Heart right ventricle (tissue), 16 donors: Measurements from ENCODE around the gene ZNRF2. TPM values are rescaled to one million over a fixed set of nuclear protein-coding genes. Genes with fewer than 3 reads are reported as not detected.

Experiments
- ATAC-seq, 8 donors: fragments of 200-7000 bp; cut with Tn5 transposase; one replicate each; pipeline ENCODE4 v1.9.1; 2020; ENCODE audit warnings: mild to moderate bottlenecking in 8 of 8, moderate library complexity in 8 of 8, moderate number of reproducible peaks in 1 of 8
- DNase-seq, 2 donors: peaks; one replicate each; pipeline ENCODE4 v3.0.0-alpha.2; 2020
- H3K27ac ChIP-seq, 10 donors: fragments of 200-600 bp; sonication (generic) in 2 of 10; one replicate each; pipeline versions ENCODE4 v1.5.0 to v1.8.0; 2020 to 2022; ENCODE audit warnings: mild to moderate bottlenecking in 3 of 10
- H3K27me3 ChIP-seq, 7 donors: fragments of 200-600 bp; one replicate each; pipeline ENCODE4 v1.8.0; 2021 to 2022; ENCODE audit warnings: mild to moderate bottlenecking in 2 of 7
- H3K36me3 ChIP-seq, 9 donors: fragments of 200-600 bp; sonication (generic) in 1 of 9; one replicate each; pipeline versions ENCODE4 v1.5.0 to v1.8.0; 2020 to 2022; ENCODE audit warnings: mild to moderate bottlenecking in 2 of 9
- H3K4me1 ChIP-seq, 9 donors: fragments of 200-600 bp; sonication (generic) in 1 of 9; one replicate each; pipeline versions ENCODE4 v1.5.0 to v1.8.0; 2020 to 2022; ENCODE audit warnings: mild to moderate bottlenecking in 4 of 9
- H3K4me3 ChIP-seq, 10 donors: fragments of 200-600 bp; sonication (generic) in 2 of 10; one replicate each; pipeline versions ENCODE4 v1.5.0 to v1.8.0; 2020 to 2022; ENCODE audit warnings: mild to moderate bottlenecking in 7 of 10, moderate library complexity in 2 of 10
- H3K9me3 ChIP-seq, 11 donors: fragments of 200-600 bp in 10 of 11; sonication (generic) in 2 of 11; one replicate each; pipeline versions ENCODE4 v1.5.0 to v1.8.0; 2013 to 2022; ENCODE audit warnings: mild to moderate bottlenecking in 2 of 11, control low read depth in 1 of 11, moderate library complexity in 1 of 11
- CTCF ChIP-seq, 9 donors: fragments of 200-600 bp; sonication (generic) in 2 of 9; IDR thresholded peaks; one replicate each; pipeline versions ENCODE4 v1.5.0 to v1.8.0; 2021 to 2022; ENCODE audit warnings: antibody characterized with exemption in 9 of 9, mild to moderate bottlenecking in 5 of 9, moderate library complexity in 1 of 9
- WGBS, 2 donors: extraction: QIAGEN DNeasy Blood & Tissue Kit; methylation state at CpG; one replicate each; pipeline ENCODE4 v1.1.7; 2013; ENCODE audit warnings: inconsistent platforms in 1 of 2; 5-methylcytosine and 5-hydroxymethylcytosine counted together
- intact Hi-C, 10 donors: fragments of 100-400 bp; cut with DNase I; formaldehyde crosslinking; loops; one replicate each; pipeline versions ENCODE4 v1.11.1 to v1.14.2; 2022
- polyA plus RNA-seq, 2 donors: library from polyadenylated mRNA; stranded (reverse); fragments of 200-250 nt; gene quantifications; one replicate each; pipeline ENCODE4 v1.2.3, GENCODE V29; 2013
- total RNA-seq, 10 donors: library from RNA; stranded (reverse); fragmentation: NEBNext Ultra II Directional in 3 of 10; extraction: Animal tissue kit (Norgen Biotek cat#: 25700) in 3 of 10; gene quantifications; one replicate each; pipeline versions ENCODE4 v1.2.1 to v1.2.4, GENCODE V29; 2021 to 2023
- donor health status: Arrhythmogenic right ventricular cardiomyopathy.
- donor health status: ischemic (EF 13 %, LVEDD 7.1; RV severe dilation, severe dysfunction).
- donor health status: healthy with polysubstance abuse.
- donor health status: DM: no; HTN: yes; CAD: no.
- donor health status: DM: no; HTN: no; CAD: no.
- donor health status: ischemic (EF 25% LVEDD 6.9; RV normal size, moderate dysfunction).
- donor health status: ischemic (EF 25% LVEDD 5.7; RV mildly dilated, moderate dysfunction).
- donor health status: healthy.
- donor health status: DM: yes; HTN: yes; CAD: no.
- donor health status: Ischemic cardiomyopathy.
- donor health status: ischemic (EF 35%, LVEDD 5.7; RV mildly dilated, moderate dysfunction).
- donor health status: nonischemic (EF 11% LVEDD 7.7; RV severe dilation, severe dysfunction).
- donor health status: DM: yes; HTN: yes; CAD: no.
- donor health status: PGD.
- donor health status: ischemic (EF 29% LVEDD 5.4; RV normal size, mild dysfunction).
- donor health status: nonischemic (EF 23%, LVEDD 6.1; RV moderate dilation, normal function).

ZNRF2 gene
- total and polyA plus RNA-seq, 12 donors = 2.9 to 13.8 (median 8.7) TPM

DNA sequence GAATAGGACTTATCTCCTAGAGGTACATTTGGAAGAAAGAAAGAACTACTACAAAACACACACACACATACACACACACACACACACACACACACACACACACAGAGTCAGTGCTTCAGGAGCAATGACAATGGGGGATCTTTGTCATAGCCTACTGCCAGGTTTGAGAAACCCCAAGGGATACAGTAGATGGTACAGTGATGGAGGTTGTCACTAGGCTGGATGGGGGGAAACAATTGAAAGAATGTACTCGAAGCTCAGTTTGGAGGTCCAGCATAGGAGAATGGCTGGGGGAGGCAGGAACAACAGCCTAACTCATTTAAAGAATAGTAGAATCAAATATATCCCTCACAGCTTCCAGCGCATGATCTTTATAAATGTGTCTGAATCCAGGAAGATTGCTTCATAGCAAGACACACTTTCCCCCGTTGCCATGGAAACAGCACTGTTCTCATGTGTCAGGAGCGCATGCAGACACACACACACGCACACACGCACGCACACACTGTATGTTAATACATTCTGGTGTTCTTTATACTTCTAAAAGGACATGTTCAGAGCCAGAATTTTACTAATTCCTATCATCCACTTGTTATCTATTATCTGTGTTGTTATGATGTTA, 32.6 kb upstream of the ZNRF2 start:
- Histone ChIP-seq H3K27me3 (no peaks in the 10 kb centered on the region), H3K36me3 (no peaks in the 10 kb centered on the region), H3K4me1 (peaks cover 0 to 47% (median 35%) of the 10 kb centered on the region in 9 donors), H3K4me3 (no peak overlapping the region), H3K9me3 (no peaks in the 10 kb centered on the region), H3K27ac (no peak overlapping the region)
- no peak for TF ChIP-seq CTCF (IDR thresholded peaks at IDR 0.05)
- DNase-seq (no peak), ATAC-seq (no peak)
- 91 to 92% methylated on average over 7 of the region's 7 CpGs for WGBS, 2 donors
- intact Hi-C loops = loop anchor here in 3 of 10 donors (2.0 to 10.0 kb wide), 3 partner anchors 77 to 80 kb away; no protein-coding TSS in a partner anchor

- TF ChIP-seq CTCF (IDR thresholded peaks at IDR 0.05) = no peak
- Histone ChIP-seq H3K4me3 (no peak overlapping the region), H3K27ac (peak overlapping the region in 6 of 10 donors; percentile 66 to 83 (median 75)), H3K9me3 (no peaks in the 10 kb centered on the region), H3K27me3 (no peaks in the 10 kb centered on the region), H3K4me1 (peaks cover 0 to 45% (median 35%) of the 10 kb centered on the region in 9 donors), H3K36me3 (no peaks in the 10 kb centered on the region)
- intact Hi-C loops = loop anchor here in 3 of 10 donors (2.0 to 10.0 kb wide), 3 partner anchors 78 to 81 kb away; no protein-coding TSS in a partner anchor
- DNase-seq (peak; percentile 50 to 72), ATAC-seq (peak; percentile 80 to 96 (median 93))
- 56 to 70% methylated on average over 7 of the region's 7 CpGs for WGBS, 2 donors
Measured at GRCh38 chr7:30252885-30253795, 31.3 kb upstream of the ZNRF2 start.

DNA sequence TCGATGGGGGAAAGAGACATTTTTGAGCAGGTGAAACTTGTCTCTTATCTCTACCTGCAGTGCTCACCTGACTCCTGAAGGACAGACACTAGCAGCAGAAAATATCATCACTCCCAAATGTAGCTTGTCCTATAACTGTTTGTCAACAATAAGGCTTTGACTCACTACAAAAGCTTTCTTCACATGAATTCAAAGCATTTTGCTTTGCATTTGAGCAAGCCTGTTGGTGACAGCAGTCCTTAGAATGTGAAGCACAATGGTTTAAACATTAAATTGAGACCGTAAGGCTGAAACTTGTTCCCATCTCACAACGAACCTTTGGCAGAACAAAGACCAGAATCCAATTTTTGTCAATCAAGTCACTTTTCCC, 30.6 kb upstream of the ZNRF2 start:
- no peaks in the 10 kb centered on the region for H3K27me3 ChIP-seq

More for the DNA sequence above, 30.6 kb upstream of the ZNRF2 start:
- peak in 1 of 8 donors; percentile 17 for ATAC-seq
- no peak overlapping the region for H3K4me3 ChIP-seq
- H3K9me3 ChIP-seq = no peaks in the 10 kb centered on the region
- intact Hi-C loops = loop anchor here in 3 of 10 donors (2.0 to 10.0 kb wide), 3 partner anchors 79 to 81 kb away; no protein-coding TSS in a partner anchor
- 56 to 71% methylated on average over 3 of the region's 3 CpGs for WGBS, 2 donors
- TF ChIP-seq CTCF (IDR thresholded peaks at IDR 0.05) = no peak
- H3K4me1 ChIP-seq = peaks cover 0 to 45% (median 35%) of the 10 kb centered on the region in 9 donors
- H3K36me3 ChIP-seq = no peaks in the 10 kb centered on the region
- peak overlapping the region in 6 of 10 donors; percentile 57 to 83 (median 70) for H3K27ac ChIP-seq
- no peak for DNase-seq
